ENCODE measurements around the gene LDLRAD4.
A peak's percentile ranks its signal among the peaks of the same experiment; 100 is the strongest.

LDLRAD4 gene

GRCh38 chr18:13625843-13626543, 407.4 kb downstream of the LDLRAD4 start:
- DNase-seq, result no peak

DNA sequence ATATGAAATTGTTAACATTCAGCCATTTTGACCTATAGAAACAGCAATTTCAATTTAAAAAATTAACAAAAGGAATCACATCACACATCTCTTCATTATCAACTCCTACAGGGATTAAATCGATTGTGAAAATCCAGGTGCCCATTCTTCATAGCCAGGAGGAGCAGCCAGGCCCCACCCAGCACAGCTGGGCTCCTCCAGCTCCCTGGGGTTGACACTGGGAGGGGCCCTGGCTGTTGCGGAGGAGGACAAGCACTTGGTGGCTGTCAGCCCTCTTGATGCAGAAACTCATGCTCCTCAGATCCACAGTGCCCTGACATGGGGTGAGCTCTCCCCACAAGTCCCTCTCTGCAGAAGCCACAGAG, 408.0 kb downstream of the LDLRAD4 start:
- no peak for DNase-seq

DNA sequence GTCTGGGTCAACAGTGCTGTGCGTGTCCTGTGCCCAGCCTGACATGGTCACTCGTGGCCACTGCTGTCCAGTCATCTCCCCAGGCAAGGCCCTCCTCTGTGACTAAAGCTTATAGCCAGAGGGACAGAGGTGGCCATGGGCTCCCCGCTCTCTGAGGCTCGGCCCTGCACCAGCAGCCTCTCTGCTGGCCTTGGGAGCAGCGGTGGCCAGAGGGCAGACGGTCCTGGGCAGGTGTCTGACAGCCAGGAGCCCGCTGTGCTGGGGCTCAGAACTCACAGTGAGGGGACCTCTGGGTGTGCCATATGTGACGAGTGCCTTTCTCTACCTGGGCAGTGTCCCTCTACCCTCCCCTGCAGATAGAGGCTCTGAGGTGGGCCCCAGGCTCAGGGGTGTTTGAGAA, 409.1 kb downstream of the LDLRAD4 start:
- no peak for DNase-seq

DNA sequence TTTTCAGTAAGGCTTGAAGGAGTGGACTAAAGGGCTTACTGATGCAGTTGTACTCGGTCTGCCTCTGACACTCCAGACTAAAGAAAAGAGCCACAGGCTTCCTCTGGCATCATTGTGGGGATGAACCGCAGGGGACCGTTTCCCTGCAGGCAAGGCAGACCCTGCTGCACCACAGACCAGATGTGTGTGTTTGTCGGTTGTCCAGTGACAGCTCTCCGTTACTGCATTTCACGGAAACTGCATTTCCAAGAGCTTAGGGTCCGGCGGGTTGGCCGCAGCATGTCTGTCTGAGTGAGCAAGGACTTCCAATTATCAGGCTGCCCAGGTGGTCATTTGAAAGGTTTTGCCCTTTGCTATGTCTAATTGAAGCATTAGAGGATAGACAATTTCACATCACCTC, 409.7 kb downstream of the LDLRAD4 start:
- DNase-seq, result no peak

- DNase-seq, result peak; percentile 81
Observed at GRCh38 chr18:13629841-13630715, 411.5 kb downstream of the LDLRAD4 start.

DNA sequence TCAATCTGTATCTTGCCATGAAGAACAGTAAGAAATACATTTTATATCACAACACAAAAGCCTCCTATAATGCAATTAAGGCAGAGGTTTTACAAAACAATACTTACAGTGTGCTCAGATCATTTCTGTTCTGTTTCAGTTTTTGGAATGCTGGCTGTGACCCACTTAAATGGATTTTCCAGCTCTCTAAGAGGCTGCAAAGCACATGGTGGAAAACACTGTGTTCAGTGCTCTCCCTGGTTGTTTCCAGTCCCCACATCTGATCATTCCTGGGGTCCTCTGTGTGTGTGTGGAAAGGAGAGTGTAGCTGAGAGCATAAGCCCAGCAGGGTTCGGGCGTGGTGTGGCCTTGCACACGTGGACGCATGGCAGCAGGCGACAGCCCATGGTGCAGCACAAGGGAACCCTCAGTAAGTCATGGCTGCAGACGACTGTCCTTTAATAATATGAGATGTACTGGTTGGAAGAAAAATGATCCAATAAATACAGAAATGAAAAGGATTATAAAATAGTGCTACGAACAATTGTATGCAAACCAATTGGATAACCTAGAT, 412.2 kb downstream of the LDLRAD4 start:
- no peak for DNase-seq

- no peak for DNase-seq
Observed at GRCh38 chr18:13633700-13634099, 415.1 kb downstream of the LDLRAD4 start.

GRCh38 chr18:13635046-13635445, 416.5 kb downstream of the LDLRAD4 start:
- DNase-seq, result no peak

DNA sequence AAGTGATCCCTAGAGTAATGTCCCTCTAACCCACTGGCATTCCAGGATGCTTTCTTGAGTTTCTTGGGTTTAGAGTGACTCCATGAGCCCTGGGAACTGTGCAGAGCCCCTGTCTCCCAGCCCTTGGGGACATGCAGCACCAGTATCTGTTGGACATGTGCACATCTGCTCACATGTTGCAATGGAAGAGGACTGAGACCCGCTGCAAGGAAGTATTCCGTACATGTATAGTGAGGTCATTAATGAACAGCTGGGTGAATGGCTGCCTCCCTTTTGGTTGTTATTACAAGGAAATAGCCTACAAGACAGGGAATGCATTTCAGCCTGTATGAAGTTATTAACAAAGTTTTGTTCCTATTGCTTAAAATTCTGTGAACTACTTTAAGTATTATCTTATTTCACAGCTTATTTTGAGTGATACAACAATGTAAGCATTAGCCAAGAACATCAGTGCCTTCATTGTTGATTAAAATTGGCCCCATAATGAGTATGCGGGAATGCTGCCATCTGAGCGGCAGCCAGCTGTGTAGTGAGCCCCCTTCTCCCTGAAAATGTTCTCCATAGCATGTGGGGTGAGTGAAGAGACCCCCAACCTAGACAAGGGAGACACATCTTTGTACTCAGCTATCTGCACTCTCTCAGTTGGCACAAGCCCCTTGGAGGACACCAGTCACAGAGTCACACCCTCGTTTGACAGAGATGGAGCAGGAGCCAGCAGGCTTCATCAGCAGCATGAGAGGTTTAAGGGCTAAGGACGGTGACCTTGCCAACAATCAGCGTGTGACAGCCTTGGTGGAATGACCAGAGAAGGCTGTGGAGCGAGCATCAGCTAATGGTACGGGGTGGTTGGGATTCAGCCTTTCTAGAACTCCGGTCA, 420.4 kb downstream of the LDLRAD4 start:
- DNase-seq, result no peak

DNA sequence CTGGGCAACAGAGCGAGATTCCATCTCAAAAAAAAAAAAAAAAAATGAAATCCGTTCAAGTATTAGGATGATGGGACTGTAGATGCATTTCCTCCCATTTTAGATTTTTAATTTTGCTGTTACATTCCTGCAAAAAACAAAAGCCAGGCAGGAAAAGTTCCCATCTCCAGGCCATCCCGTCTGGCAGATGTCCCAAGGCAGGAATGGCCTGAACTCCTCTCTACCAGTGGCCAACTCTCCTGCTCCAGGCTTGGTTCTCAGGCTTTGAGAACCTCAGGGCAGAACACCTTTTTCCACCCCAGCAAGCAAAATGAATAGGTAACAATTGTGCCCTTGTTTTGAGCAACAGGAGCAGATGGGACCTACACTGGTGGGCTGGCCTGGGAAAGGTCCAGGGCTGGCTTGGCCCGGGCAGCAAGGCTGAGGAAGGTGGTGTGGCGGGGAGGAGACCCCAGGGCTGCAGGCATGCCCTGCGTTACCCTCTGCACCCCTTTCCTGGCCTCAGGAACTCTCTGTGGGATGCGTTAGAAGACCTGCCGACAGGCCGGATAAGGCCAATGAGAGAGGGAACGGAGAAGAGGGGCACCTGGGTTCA, 421.8 kb downstream of the LDLRAD4 start:
- DNase-seq, result no peak

DNA sequence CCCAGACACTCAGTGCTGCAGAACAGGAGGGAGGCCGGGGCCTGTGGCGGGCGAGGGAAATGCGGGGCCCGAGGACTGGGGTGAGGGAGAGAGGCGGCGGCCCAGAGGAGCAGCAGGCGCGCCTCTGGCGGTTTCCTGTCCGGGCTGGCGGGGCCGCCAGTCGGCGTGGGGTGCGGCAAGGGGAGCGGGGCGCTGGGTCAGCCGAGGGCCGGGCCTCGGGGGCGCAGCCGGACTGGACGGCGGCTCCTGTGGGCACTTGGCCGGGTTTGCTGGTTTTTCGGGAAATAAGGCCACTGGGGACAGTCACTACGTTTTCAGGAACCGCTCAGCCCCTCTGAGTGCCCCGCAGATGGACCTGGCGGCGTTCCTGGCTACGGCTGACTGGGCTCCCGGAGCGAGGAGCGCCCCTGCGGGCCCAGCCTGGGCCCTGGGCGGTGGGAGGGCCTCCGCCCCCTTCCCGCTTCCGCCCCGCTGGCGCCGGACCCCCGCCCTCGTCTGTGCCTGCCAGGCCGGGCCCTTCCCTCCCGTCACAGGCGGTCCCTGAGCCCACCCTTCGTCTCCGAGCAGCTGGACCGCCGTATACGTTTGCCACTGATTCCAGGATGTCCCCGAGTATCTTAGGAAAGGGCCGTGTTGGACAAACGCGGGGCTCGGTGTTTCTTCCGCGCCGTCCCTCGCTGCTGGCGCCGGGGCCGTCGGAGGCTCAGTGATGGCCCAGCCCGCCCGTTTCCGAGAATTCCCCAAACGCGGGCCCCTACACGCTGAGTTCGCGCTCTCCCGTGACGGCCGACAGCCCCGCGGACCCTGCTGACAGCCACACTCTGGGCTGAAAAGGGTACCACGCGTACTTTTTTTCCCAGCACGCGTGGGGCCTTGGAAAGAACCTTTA, 423.2 kb downstream of the LDLRAD4 start:
- peak; percentile 2 for DNase-seq

DNA sequence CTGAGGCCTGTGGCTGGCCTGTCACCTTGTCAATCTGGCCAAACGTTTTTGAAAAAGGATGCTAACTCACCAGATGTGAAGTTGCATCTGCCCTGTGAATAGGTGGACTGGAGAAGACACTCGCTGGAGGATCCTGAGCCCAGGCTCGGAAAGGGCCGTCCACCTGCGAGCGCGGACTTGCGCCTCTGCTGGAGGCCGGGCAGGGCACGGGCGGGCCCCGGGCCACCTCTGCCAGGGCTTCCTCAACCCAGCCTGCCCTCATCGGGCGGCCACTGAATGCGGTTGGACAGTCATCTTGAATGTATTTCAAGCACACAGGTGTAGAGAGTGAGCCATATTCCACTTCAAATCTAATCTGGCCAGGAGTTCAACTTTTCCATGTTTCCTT, 423.9 kb downstream of the LDLRAD4 start:
- no peak for DNase-seq

DNA sequence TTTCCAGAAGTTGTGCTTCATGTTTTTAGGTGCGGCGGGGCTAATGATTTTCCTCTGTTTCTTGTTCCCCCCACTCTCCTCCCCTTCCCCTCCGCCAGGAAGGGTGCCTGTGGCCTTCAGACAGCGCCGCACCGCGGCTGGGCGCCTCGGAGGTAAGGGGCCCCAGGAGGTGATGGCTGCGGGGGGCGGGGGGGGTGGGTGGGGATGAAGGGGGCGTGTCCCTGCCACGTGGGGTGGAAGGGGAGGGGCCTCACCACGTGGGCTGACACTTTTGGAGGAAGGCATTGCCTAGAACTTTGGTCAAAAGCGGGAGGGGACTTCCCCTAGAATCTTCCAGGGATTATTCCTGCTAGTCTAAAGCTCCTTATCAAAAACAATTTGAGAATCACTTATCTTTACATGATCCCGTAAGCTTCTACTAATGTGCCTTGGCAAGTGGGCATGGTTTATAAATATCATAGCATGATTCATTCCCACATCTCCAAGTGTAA, 424.7 kb downstream of the LDLRAD4 start:
- DNase-seq, result no peak

GRCh38 chr18:13645093-13645492, 426.5 kb downstream of the LDLRAD4 start:
- DNase-seq, result no peak

- no peak for DNase-seq
Observed at GRCh38 chr18:13646633-13647032, 428.1 kb downstream of the LDLRAD4 start.

- DNase-seq, result no peak
Observed at GRCh38 chr18:13647761-13648160, 429.2 kb downstream of the LDLRAD4 start.

DNA sequence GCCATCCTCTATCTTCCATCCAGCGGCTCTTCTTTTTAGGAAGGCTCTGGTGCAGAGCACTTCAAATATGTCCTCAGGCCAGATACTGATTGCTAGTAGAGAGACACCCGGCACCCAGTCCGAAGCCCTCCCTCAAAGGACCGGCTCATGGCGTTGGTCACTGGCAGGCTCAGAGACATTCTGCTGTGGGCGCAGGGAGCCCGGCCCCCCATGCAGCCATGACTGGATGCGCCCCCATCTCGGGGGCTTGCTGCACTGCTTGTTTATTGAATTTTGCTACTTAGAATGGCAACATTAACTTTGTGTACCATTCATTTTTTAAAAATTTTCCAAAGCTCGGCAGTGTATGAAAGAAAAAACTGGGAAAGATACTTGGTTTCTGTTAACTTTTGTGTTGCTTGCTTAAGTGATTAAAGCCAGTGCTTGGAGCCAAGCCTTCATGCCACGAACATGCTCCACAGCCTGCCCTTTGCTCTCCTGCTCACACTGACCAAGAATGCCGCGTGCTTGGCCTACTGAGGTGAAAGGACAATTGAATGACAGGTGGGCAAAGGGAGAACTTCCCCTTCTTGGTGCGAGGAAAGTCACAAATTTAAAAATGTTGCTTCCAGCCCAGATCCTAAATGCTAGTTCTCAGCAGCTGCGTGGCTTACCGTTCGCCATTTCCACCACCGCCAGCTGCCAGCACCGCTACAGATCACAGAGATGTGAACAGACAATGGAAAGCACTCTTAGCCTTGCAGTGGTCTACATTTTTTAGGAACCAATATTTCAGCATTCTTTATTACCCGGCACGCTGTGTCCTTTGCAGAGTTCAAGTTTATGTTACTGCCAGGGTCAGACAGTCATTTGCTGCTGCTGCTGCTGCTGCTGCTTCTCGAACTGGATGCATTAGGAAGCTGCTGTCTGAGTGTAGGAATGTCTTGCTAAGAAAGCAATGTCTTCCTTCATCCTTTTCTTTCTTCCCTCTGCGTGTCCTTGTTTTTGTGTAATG, 431.1 kb downstream of the LDLRAD4 start:
- no peak for DNase-seq

- DNase-seq, result no peak
Observed at GRCh38 chr18:13653746-13654433, 435.3 kb downstream of the LDLRAD4 start.

- no peak for DNase-seq
Observed at GRCh38 chr18:13657974-13658373, 439.4 kb downstream of the LDLRAD4 start.
